HepG2 (cell line): Measurements from ENCODE around the gene TNS1.

Experiments
- ATF3 ChIP-seq: sonication (generic); formaldehyde crosslinking; IDR thresholded peaks from 2 replicates; pipeline ENCODE4 v1.4.0; 2020; ENCODE audit warnings: missing genetic modification reagents
- CTCF ChIP-seq: sonication (generic); formaldehyde crosslinking; IDR thresholded peaks from 2 replicates; pipeline ENCODE4 v1.5.0; 2020; ENCODE audit warnings: mild to moderate bottlenecking, missing genetic modification reagents, moderate library complexity
- KLF16 ChIP-seq, 2 experiments: sonication (generic) in 1 of 2; formaldehyde crosslinking in 1 of 2; IDR thresholded peaks; 2 replicates each; pipeline versions ENCODE4 v1.6.1 to v1.8.0; 2016 to 2023; ENCODE audit warnings: missing genetic modification reagents in 2 of 2, missing compliant biosample characterization in 1 of 2
- POLR2A ChIP-seq, 2 experiments: IDR thresholded peaks; 2 replicates each; pipeline ENCODE4 v1.6.1; 2011; ENCODE audit warnings: low read depth in 2 of 2, low read length in 2 of 2, mild to moderate bottlenecking in 1 of 2, moderate library complexity in 1 of 2; ENCODE audit not compliant: insufficient read depth in 1 of 2
- RXRA ChIP-seq: sonication (generic); formaldehyde crosslinking; IDR thresholded peaks from 2 replicates; pipeline ENCODE4 v1.5.1; 2020; ENCODE audit warnings: missing genetic modification reagents
- TEAD3 ChIP-seq: optimal IDR thresholded peaks from 2 replicates; pipeline ENCODE3; 2016; ENCODE audit warnings: borderline replicate concordance
- ZMAT3 ChIP-seq: sonication (generic); formaldehyde crosslinking; conservative IDR thresholded peaks from 2 replicates; pipeline ENCODE4 v1.7.0; 2021; ENCODE audit warnings: missing genetic modification reagents

GRCh38 chr2:217956586-217957457 is 46.0 kb downstream of the TNS1 start:
- no peak for TF ChIP-seq TEAD3 (CRISPR knock-in tag)
- TF ChIP-seq CTCF (CRISPR knock-in tag), result no peak
- TF ChIP-seq ATF3 (CRISPR knock-in tag), result no peak
- no peak for TF ChIP-seq KLF16 (CRISPR knock-in tag; IDR thresholded peaks at IDR 0.05)
- no peak for TF ChIP-seq ZMAT3 (CRISPR knock-in tag)
- no peak for TF ChIP-seq RXRA
- TF ChIP-seq POLR2A (IDR thresholded peaks at IDR 0.05; ENCODE audit: insufficient read depth in 1 of 2, low read depth in 2 of 2, low read length in 2 of 2), result no peak
